ENCODE measurements around the gene CEACAM19. TPM values are rescaled to one million over a fixed set of nuclear protein-coding genes. Genes with fewer than 3 reads are reported as not detected.

The CEACAM19 gene
- total RNA-seq, 1 experiment from 2014 or later = 1.2 TPM

GRCh38 chr19:44684892-44685863 lies 13.9 kb downstream of the CEACAM19 start:
- 0 out of 2 replicates have a peak, but pooled peaks cover 2% of the 10 kb centered on the region for H3K4me1 ChIP-seq (ENCODE audit: control insufficient read depth, insufficient read depth, low read length)
- intact Hi-C loops (cut with micrococcal nuclease; ENCODE audit: unreplicated experiment) (loop anchor here (5.0 kb wide), 1 partner anchor 37 kb away; no protein-coding TSS in a partner anchor), in situ Hi-C loops (cut with HindIII; ENCODE audit: low pct_unique_long_range_greater_than_20kb, low sequenced_read_pairs) (no loop called here)
- no peak overlapping the region for H3K4me3 ChIP-seq (ENCODE audit: low read depth in 2 of 2, low read length in 2 of 2)
- H3K27me3 ChIP-seq (ENCODE audit: control insufficient read depth, insufficient read depth, low read length) = no peaks in the 10 kb centered on the region
- no peaks in the 10 kb centered on the region for H3K9me3 ChIP-seq (ENCODE audit: control insufficient read depth, insufficient read depth, low read depth, low read length)
- ChIA-PET POLR2A (interaction anchor here (0.5 to 0.7 kb wide), 2 partner anchors 57 to 86 kb away, joined by 3 to 13 read pairs; no protein-coding TSS in a partner anchor), CTCF (no interaction called here)
- BruUV-seq (replicated peaks) = no TSS peak
- DNase-seq (ENCODE audit: low read depth, low spot score) (no peak), ATAC-seq (peak; percentile 32; the same call in 1 of the 2 replicates)
- 0 out of 2 replicates have a peak overlapping the region, but pooled peaks have one; percentile 48 for H3K27ac ChIP-seq (ENCODE audit: low read length)
- H3K36me3 ChIP-seq (ENCODE audit: control insufficient read depth, insufficient read depth, low read length) = no peaks in the 10 kb centered on the region
- TF ChIP-seq REST (IDR thresholded peaks at IDR 0.05; ENCODE audit: insufficient read depth in 1 of 2, low read depth in 2 of 2, low read length in 1 of 2) (no peak), SIN3A (IDR thresholded peaks at IDR 0.05; ENCODE audit: borderline replicate concordance, insufficient read depth, low read depth, low read length) (no peak), POLR2AphosphoS5 (IDR thresholded peaks at IDR 0.05; ENCODE audit: low read depth, low read length) (no peak), TCF7L2 (IDR thresholded peaks at IDR 0.05; ENCODE audit: low read depth, low read length) (no peak)
- TF ChIP-seq, protein P1, sequence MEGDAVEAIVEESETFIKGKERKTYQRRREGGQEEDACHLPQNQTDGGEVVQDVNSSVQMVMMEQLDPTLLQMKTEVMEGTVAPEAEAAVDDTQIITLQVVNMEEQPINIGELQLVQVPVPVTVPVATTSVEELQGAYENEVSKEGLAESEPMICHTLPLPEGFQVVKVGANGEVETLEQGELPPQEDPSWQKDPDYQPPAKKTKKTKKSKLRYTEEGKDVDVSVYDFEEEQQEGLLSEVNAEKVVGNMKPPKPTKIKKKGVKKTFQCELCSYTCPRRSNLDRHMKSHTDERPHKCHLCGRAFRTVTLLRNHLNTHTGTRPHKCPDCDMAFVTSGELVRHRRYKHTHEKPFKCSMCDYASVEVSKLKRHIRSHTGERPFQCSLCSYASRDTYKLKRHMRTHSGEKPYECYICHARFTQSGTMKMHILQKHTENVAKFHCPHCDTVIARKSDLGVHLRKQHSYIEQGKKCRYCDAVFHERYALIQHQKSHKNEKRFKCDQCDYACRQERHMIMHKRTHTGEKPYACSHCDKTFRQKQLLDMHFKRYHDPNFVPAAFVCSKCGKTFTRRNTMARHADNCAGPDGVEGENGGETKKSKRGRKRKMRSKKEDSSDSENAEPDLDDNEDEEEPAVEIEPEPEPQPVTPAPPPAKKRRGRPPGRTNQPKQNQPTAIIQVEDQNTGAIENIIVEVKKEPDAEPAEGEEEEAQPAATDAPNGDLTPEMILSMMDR (IDR thresholded peaks at IDR 0.05) = no peak

- BruUV-seq (replicated peaks) = no TSS peak
- no peak for DNase-seq (ENCODE audit: low read depth, low spot score)
- Histone ChIP-seq H3K27me3 (ENCODE audit: control insufficient read depth, insufficient read depth, low read length) (no peaks in the 10 kb centered on the region), H3K4me3 (ENCODE audit: low read depth in 2 of 2, low read length in 2 of 2) (no peak overlapping the region), H3K9me3 (ENCODE audit: control insufficient read depth, insufficient read depth, low read depth, low read length) (no peaks in the 10 kb centered on the region), H3K27ac (ENCODE audit: low read length) (no peak overlapping the region), H3K4me1 (ENCODE audit: control insufficient read depth, insufficient read depth, low read length) (0 out of 2 replicates have a peak, but pooled peaks cover 2% of the 10 kb centered on the region), H3K36me3 (ENCODE audit: control insufficient read depth, insufficient read depth, low read length) (no peaks in the 10 kb centered on the region)
- POLR2A ChIA-PET = no interaction called here
- CTCF ChIA-PET = no interaction called here
- no peak for ATAC-seq
- in situ Hi-C loops (cut with HindIII; ENCODE audit: low pct_unique_long_range_greater_than_20kb, low sequenced_read_pairs) (no loop called here), intact Hi-C loops (cut with micrococcal nuclease; ENCODE audit: unreplicated experiment) (loop anchor here (5.0 kb wide), 1 partner anchor 36 kb away; no protein-coding TSS in a partner anchor)
- no peak for TF ChIP-seq SIN3A (IDR thresholded peaks at IDR 0.05; ENCODE audit: borderline replicate concordance, insufficient read depth, low read depth, low read length)
- TF ChIP-seq REST (IDR thresholded peaks at IDR 0.05; ENCODE audit: insufficient read depth in 1 of 2, low read depth in 2 of 2, low read length in 1 of 2) = no peak
- TF ChIP-seq, protein P1 (IDR thresholded peaks at IDR 0.05) = no peak
- TF ChIP-seq TCF7L2 (IDR thresholded peaks at IDR 0.05; ENCODE audit: low read depth, low read length) = no peak
Observed at GRCh38 chr19:44685877-44686276, 14.6 kb downstream of the CEACAM19 start.
